GM19239 (cell line): ENCODE measurements around the gene DUSP16.
A peak's percentile ranks its signal among the peaks of the same experiment; 100 is the strongest.
"Not testable (repeated sequence)": the region's sequence is repeated elsewhere in the genome, so short reads cannot be mapped to it uniquely, and the experiment has no call there.

Experiments
- DNase-seq: peaks from one replicate; pipeline ENCODE4 v3.0.0; 2011; ENCODE audit warnings: low spot score; ENCODE audit not compliant: insufficient read length
- FAIRE-seq: peaks from 2 replicates; lab custom pipeline; 2011; peaks lifted over from hg19 to GRCh38; lab: Jason Lieb, UNC

DUSP16 gene

GRCh38 chr12:12562585-12563261 is at the start of gene DUSP16:
TSS of gene DUSP16 (minus strand) at chr12:12562863. CDS start at chr12:12521098, 41,765 bp downstream.
- FAIRE-seq: peak; percentile 91

GRCh38 chr12:12612358-12612757 is 49.7 kb upstream of the DUSP16 start:
- no peak for FAIRE-seq
- DNase-seq: no peak

More at GRCh38 chr12:12562585-12563261, at the start of gene DUSP16:
- DNase-seq: peak; percentile 89

GRCh38 chr12:12611512-12612306 is 49.0 kb upstream of the DUSP16 start, which contains the start of gene CREBL2:
TSS of gene CREBL2 (plus strand) at chr12:12611876. CDS start at chr12:12612173, 297 bp downstream.
- DNase-seq: peak; percentile 76
- peak; percentile 97 for FAIRE-seq

- no peak for FAIRE-seq
- DNase-seq: no peak
Measured at GRCh38 chr12:12610711-12611110, 48.0 kb upstream of the DUSP16 start.

- DNase-seq: no peak
- no peak for FAIRE-seq
Measured at GRCh38 chr12:12609692-12610091, 47.0 kb upstream of the DUSP16 start.

GRCh38 chr12:12608557-12608957 is 45.9 kb upstream of the DUSP16 start:
- no peak for FAIRE-seq
- no peak for DNase-seq

GRCh38 chr12:12606781-12607589 is 44.3 kb upstream of the DUSP16 start:
- FAIRE-seq (peak; percentile 73), DNase-seq (no peak)

GRCh38 chr12:12604740-12605139 is 42.1 kb upstream of the DUSP16 start:
- FAIRE-seq (no peak), DNase-seq (no peak)

- no peak for FAIRE-seq
- no peak for DNase-seq
Measured at GRCh38 chr12:12600659-12601058, 38.0 kb upstream of the DUSP16 start.

- DNase-seq: no peak
- no peak for FAIRE-seq
Measured at GRCh38 chr12:12599750-12600643, 37.3 kb upstream of the DUSP16 start.

GRCh38 chr12:12598864-12599263 is 36.2 kb upstream of the DUSP16 start:
- DNase-seq (no peak), FAIRE-seq (no peak)

GRCh38 chr12:12596598-12596997 is 33.9 kb upstream of the DUSP16 start:
- not testable (repeated sequence) for FAIRE-seq, DNase-seq

- DNase-seq, FAIRE-seq: not testable (repeated sequence)
Measured at GRCh38 chr12:12595929-12596328, 33.3 kb upstream of the DUSP16 start.

GRCh38 chr12:12592930-12593329 is 30.3 kb upstream of the DUSP16 start:
- FAIRE-seq: no peak
- DNase-seq: no peak

- FAIRE-seq: no peak
- DNase-seq: no peak
Measured at GRCh38 chr12:12590961-12591360, 28.3 kb upstream of the DUSP16 start.

GRCh38 chr12:12588436-12588835 is 25.8 kb upstream of the DUSP16 start:
- not testable (repeated sequence) for DNase-seq, FAIRE-seq

- FAIRE-seq: no peak
Measured at GRCh38 chr12:12587878-12588277, 25.2 kb upstream of the DUSP16 start.

GRCh38 chr12:12586879-12587675 is 24.4 kb upstream of the DUSP16 start:
- DNase-seq (no peak), FAIRE-seq (no peak)

More at GRCh38 chr12:12587878-12588277, 25.2 kb upstream of the DUSP16 start:
- no peak for DNase-seq
